ENCODE results near the gene APOL3.
"Not testable (repeated sequence)": the region's sequence is repeated elsewhere in the genome, so short reads cannot be mapped to it uniquely, and the experiment has no call there.

The APOL3 gene

GRCh38 chr22:36152088-36152487, 8.5 kb downstream of the APOL3 start:
- no peaks in the 10 kb centered on the region for H3K27me3 Mint-ChIP-seq
- peaks cover 85% of the 10 kb centered on the region for H3K4me1 Mint-ChIP-seq
- ATAC-seq (replicated peaks; ENCODE audit: extremely low read depth, poor library complexity, severe bottlenecking) (no peak), DNase-seq (ENCODE audit: low spot score in 2 of 2) (no peak)
- H3K9me3 Mint-ChIP-seq: no peaks in the 10 kb centered on the region
- peaks cover 54% of the 10 kb centered on the region for H3K36me3 Mint-ChIP-seq (ENCODE audit: insufficient read depth)
- H3K27ac Mint-ChIP-seq (ENCODE audit: low read depth): peak overlapping the region; percentile 99
- H3K4me3 Mint-ChIP-seq: peak overlapping the region; percentile 16

DNA sequence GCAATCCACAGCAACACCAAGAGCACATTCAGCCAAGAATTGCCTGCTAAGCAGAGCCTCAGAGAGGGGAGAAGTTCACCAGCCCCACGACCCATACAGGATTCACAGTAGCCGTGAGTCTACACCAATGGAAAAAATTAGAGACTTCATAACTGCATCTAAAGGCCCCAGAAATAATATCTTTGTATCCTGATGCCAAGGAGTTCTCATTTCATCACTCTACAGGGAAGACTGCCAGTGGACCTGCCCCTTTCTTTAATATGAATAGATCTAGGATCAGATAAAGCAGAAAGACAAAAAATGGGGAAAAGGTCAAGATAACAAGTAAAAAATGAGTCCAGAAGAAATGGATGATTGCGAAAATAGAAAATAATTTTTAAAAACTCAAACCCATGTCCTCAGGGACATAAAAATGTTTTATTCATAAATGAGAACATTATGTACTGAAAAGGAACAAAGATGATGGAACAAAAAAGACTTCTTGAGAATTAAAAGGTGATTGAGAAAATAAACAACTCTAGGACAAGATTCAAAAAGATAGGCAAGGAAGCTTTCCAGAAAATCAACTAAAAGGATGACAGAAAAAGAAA, 9.5 kb downstream of the APOL3 start:
- no peak for DNase-seq (ENCODE audit: low spot score in 2 of 2)
- H3K4me1 Mint-ChIP-seq: peaks cover 75% of the 10 kb centered on the region
- peak overlapping the region; percentile 99 for H3K27ac Mint-ChIP-seq (ENCODE audit: low read depth)
- no peak for ATAC-seq (replicated peaks; ENCODE audit: extremely low read depth, poor library complexity, severe bottlenecking)
- no peaks in the 10 kb centered on the region for H3K9me3 Mint-ChIP-seq
- H3K27me3 Mint-ChIP-seq: no peaks in the 10 kb centered on the region
- H3K4me3 Mint-ChIP-seq: peak overlapping the region; percentile 17
- peaks cover 48% of the 10 kb centered on the region for H3K36me3 Mint-ChIP-seq (ENCODE audit: insufficient read depth)

- no peaks in the 10 kb centered on the region for H3K9me3 Mint-ChIP-seq
- no peak for DNase-seq (ENCODE audit: low spot score in 2 of 2)
- peaks cover 60% of the 10 kb centered on the region for H3K4me1 Mint-ChIP-seq
- no peaks in the 10 kb centered on the region for H3K27me3 Mint-ChIP-seq
- H3K36me3 Mint-ChIP-seq (ENCODE audit: insufficient read depth): peaks cover 46% of the 10 kb centered on the region
- no peak overlapping the region for H3K4me3 Mint-ChIP-seq
- H3K27ac Mint-ChIP-seq (ENCODE audit: low read depth): peak overlapping the region; percentile 99
- ATAC-seq (replicated peaks; ENCODE audit: extremely low read depth, poor library complexity, severe bottlenecking): no peak
Measured at GRCh38 chr22:36149441-36149840, 11.1 kb downstream of the APOL3 start.

GRCh38 chr22:36148411-36148810, 12.1 kb downstream of the APOL3 start:
- no peak for ATAC-seq (replicated peaks; ENCODE audit: extremely low read depth, poor library complexity, severe bottlenecking)
- no peaks in the 10 kb centered on the region for H3K27me3 Mint-ChIP-seq
- H3K27ac Mint-ChIP-seq (ENCODE audit: low read depth): peak overlapping the region; percentile 64
- H3K36me3 Mint-ChIP-seq (ENCODE audit: insufficient read depth): peaks cover 53% of the 10 kb centered on the region
- no peak for DNase-seq (ENCODE audit: low spot score in 2 of 2)
- H3K4me3 Mint-ChIP-seq: no peak overlapping the region
- no peaks in the 10 kb centered on the region for H3K9me3 Mint-ChIP-seq
- H3K4me1 Mint-ChIP-seq: peaks cover 50% of the 10 kb centered on the region

DNA sequence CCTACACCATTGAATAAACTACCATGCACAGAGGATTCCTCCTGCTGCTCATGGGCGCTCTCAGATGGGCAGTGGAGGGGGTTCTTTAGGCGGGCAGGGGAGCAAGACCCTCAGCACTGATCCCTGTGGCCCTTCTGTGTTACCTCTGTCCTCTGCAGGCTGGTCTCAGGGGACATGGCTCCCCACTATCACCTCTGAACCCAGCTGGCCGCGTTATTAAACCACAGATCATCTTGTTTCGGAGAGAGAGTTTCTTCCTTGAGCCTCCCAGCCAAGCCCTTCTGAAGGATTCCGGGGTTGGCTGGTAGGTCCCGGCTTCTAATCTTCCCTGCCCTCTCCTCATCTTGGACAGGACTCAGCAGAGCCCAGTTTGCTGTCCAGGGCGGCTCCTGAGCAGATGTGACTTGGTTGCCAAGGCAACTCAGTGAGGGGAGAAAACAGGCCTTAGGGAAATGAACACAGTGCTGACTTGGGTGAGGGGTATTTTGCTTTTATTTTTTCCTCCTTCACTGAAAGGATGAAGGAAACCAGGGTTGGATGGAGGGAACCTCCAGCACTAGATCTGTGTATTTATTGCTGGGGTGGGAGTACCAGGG, 13.3 kb downstream of the APOL3 start:
- Mint-ChIP-seq H3K27me3 (no peaks in the 10 kb centered on the region), H3K36me3 (ENCODE audit: insufficient read depth) (peaks cover 56% of the 10 kb centered on the region), H3K9me3 (no peaks in the 10 kb centered on the region), H3K27ac (ENCODE audit: low read depth) (no peak overlapping the region), H3K4me3 (no peak overlapping the region), H3K4me1 (peaks cover 39% of the 10 kb centered on the region)
- ATAC-seq (replicated peaks; ENCODE audit: extremely low read depth, poor library complexity, severe bottlenecking) (no peak), DNase-seq (ENCODE audit: low spot score in 2 of 2) (no peak)

DNA sequence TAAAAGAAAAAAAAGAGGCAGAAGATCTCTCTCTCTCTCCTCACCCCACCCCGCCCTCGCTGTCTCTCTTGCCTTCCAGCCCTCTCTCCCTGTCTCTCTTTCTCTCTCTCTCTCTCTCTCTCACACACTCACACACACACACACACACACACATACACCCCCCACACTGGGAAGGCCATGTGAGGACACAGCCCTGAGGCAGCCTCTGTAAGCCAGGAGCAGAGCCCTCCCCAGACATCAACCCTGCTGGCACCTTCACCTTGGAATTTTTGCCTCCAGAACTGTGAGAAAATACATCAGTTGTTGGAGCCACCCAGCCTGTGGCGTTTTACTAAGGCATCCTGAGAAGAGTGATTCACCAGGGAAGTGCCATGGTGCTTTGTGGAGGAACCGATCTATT, 14.7 kb downstream of the APOL3 start:
- Mint-ChIP-seq H3K27me3 (no peaks in the 10 kb centered on the region), H3K9me3 (no peaks in the 10 kb centered on the region), H3K4me3 (no peak overlapping the region), H3K36me3 (ENCODE audit: insufficient read depth) (peaks cover 57% of the 10 kb centered on the region), H3K4me1 (peaks cover 36% of the 10 kb centered on the region), H3K27ac (ENCODE audit: low read depth) (peak overlapping the region; percentile 79)
- ATAC-seq (replicated peaks; ENCODE audit: extremely low read depth, poor library complexity, severe bottlenecking) (no peak), DNase-seq (ENCODE audit: low spot score in 2 of 2) (no peak)

GRCh38 chr22:36144886-36145541, 15.5 kb downstream of the APOL3 start:
- peaks cover 36% of the 10 kb centered on the region for H3K4me1 Mint-ChIP-seq
- H3K27ac Mint-ChIP-seq (ENCODE audit: low read depth): peak overlapping the region; percentile 72
- ATAC-seq (replicated peaks; ENCODE audit: extremely low read depth, poor library complexity, severe bottlenecking) (no peak), DNase-seq (ENCODE audit: low spot score in 2 of 2) (no peak)
- H3K36me3 Mint-ChIP-seq (ENCODE audit: insufficient read depth): peaks cover 59% of the 10 kb centered on the region
- no peak overlapping the region for H3K4me3 Mint-ChIP-seq
- H3K27me3 Mint-ChIP-seq: no peaks in the 10 kb centered on the region
- no peaks in the 10 kb centered on the region for H3K9me3 Mint-ChIP-seq

- Mint-ChIP-seq H3K27ac (ENCODE audit: low read depth) (no peak overlapping the region), H3K9me3 (no peaks in the 10 kb centered on the region), H3K36me3 (ENCODE audit: insufficient read depth) (peaks cover 54% of the 10 kb centered on the region), H3K4me3 (no peak overlapping the region), H3K4me1 (peaks cover 33% of the 10 kb centered on the region), H3K27me3 (no peaks in the 10 kb centered on the region)
- no peak for ATAC-seq (replicated peaks; ENCODE audit: extremely low read depth, poor library complexity, severe bottlenecking)
- DNase-seq (ENCODE audit: low spot score in 2 of 2): no peak
Measured at GRCh38 chr22:36143956-36144355, 16.6 kb downstream of the APOL3 start.

- H3K27me3 Mint-ChIP-seq: no peaks in the 10 kb centered on the region
- peak overlapping the region; percentile 55 for H3K27ac Mint-ChIP-seq (ENCODE audit: low read depth)
- no peak overlapping the region for H3K4me3 Mint-ChIP-seq
- peaks cover 26% of the 10 kb centered on the region for H3K4me1 Mint-ChIP-seq
- DNase-seq (ENCODE audit: low spot score in 2 of 2) (no peak), ATAC-seq (replicated peaks; ENCODE audit: extremely low read depth, poor library complexity, severe bottlenecking) (no peak)
- H3K36me3 Mint-ChIP-seq (ENCODE audit: insufficient read depth): peaks cover 47% of the 10 kb centered on the region
- H3K9me3 Mint-ChIP-seq: no peaks in the 10 kb centered on the region
Measured at GRCh38 chr22:36143066-36143815, 17.3 kb downstream of the APOL3 start.

GRCh38 chr22:36141481-36141880, 19.1 kb downstream of the APOL3 start:
- H3K27me3 Mint-ChIP-seq: no peaks in the 10 kb centered on the region
- H3K9me3 Mint-ChIP-seq: no peaks in the 10 kb centered on the region
- DNase-seq (ENCODE audit: low spot score in 2 of 2) (no peak), ATAC-seq (replicated peaks; ENCODE audit: extremely low read depth, poor library complexity, severe bottlenecking) (no peak)
- H3K4me1 Mint-ChIP-seq: peaks cover 22% of the 10 kb centered on the region
- H3K27ac Mint-ChIP-seq (ENCODE audit: low read depth): peak overlapping the region; percentile 25
- peaks cover 35% of the 10 kb centered on the region for H3K36me3 Mint-ChIP-seq (ENCODE audit: insufficient read depth)
- no peak overlapping the region for H3K4me3 Mint-ChIP-seq

DNA sequence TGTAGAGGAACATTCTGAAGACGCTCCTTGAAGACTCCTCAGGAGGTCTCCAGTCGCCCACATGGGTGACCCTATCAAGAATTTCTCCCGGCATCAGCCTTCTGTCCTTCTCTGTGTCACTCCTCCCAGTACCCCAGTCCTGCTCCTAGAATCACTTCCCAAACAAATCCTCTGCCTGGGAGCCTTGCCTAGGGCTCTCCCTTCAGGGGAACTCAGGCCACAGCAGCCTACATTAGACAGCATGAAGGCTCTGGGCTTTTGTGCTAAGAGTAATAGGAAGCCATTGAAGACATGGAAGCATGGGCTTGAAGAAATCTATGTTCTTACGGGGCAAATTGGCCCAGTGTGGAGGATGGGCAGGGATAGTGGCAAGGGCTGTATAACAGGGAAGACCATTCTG, 21.8 kb downstream of the APOL3 start:
- peaks cover 26% of the 10 kb centered on the region for H3K4me1 Mint-ChIP-seq
- ATAC-seq (replicated peaks; ENCODE audit: extremely low read depth, poor library complexity, severe bottlenecking); H3K4me3 Mint-ChIP-seq; H3K9me3 Mint-ChIP-seq; H3K27ac Mint-ChIP-seq (ENCODE audit: low read depth); DNase-seq (ENCODE audit: low spot score in 2 of 2); H3K27me3 Mint-ChIP-seq: not testable (repeated sequence)
- H3K36me3 Mint-ChIP-seq (ENCODE audit: insufficient read depth): peaks cover 24% of the 10 kb centered on the region

DNA sequence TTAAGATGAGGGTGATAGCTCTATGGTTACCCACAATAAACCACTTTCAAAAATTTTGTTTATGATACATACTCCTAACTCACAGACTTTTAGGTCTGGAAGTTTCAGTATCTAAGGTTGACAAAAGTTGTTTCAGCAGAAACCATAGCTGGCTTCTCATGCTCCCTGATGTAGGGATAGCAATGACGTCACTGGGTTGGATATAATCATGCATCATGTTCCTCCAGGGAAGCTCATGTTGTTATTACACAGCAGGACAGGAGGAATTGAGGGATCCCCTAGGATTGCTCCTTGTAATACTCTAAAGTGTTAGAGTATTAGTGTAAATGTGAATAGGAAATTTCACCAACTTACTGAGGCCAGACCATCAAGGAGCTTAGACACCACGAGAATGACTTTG, 23.6 kb downstream of the APOL3 start:
- Mint-ChIP-seq H3K4me3 (no peak overlapping the region), H3K9me3 (no peaks in the 10 kb centered on the region), H3K27ac (ENCODE audit: low read depth) (peak overlapping the region; percentile 36), H3K4me1 (peaks cover 28% of the 10 kb centered on the region), H3K36me3 (ENCODE audit: insufficient read depth) (peaks cover 14% of the 10 kb centered on the region), H3K27me3 (no peaks in the 10 kb centered on the region)
- no peak for DNase-seq (ENCODE audit: low spot score in 2 of 2)
- ATAC-seq (replicated peaks; ENCODE audit: extremely low read depth, poor library complexity, severe bottlenecking): no peak

All from central memory CD8-positive, alpha-beta T cell (primary cell).